GM12878 (cell line): ENCODE measurements around the gene CREBBP. TPM values are rescaled to one million over a fixed set of nuclear protein-coding genes. Genes with fewer than 3 reads are reported as not detected.

Experiments
- STAT1 ChIP-seq: fragments of 450-650 bp; conservative IDR thresholded peaks from 2 replicates; pipeline ENCODE4 v1.6.1; 2014; ENCODE audit warnings: antibody characterized with exemption, mild to moderate bottlenecking
- polyA plus RNA-seq, 11 experiments: library from polyadenylated mRNA; depleted of rRNA in 4 of 11; unstranded in 6 of 11; stranded (reverse) in 5 of 11; fragments of >200 nt; fragmentation: Nextera tagmentation in 4 of 11; fragmentation: Illumina TruSeq in 1 of 11; extraction: Ambion mirVana in 4 of 11; extraction: Trizol in 1 of 11; gene quantifications; 1 replicate in 1 of 11; 2 replicates in 10 of 11; pipeline versions ENCODE4 v1.2.1 to v1.2.3, GENCODE V29; 2011 to 2016; ENCODE audit warnings: inconsistent platforms in 2 of 11, missing spikeins in 2 of 11, low read depth in 1 of 11
- total RNA-seq, 4 experiments: library from RNA; depleted of rRNA in 3 of 4; stranded (reverse); fragments of >200 nt in 3 of 4; fragmentation: Illumina TruSeq in 1 of 4; extraction: Trizol in 1 of 4; gene quantifications; 2 replicates each; pipeline versions ENCODE4 v1.2.1 to v1.2.3, GENCODE V29; 2013 to 2021
- TF ChIP-seq, protein P1 (sequence below): fragments of 450-650 bp; IDR thresholded peaks from 2 replicates; pipeline ENCODE4 v1.6.1; 2016; ENCODE audit warnings: mild to moderate bottlenecking, moderate library complexity, borderline replicate concordance
- TF ChIP-seq, protein P2 (sequence below): IDR thresholded peaks from 2 replicates; pipeline ENCODE4 v1.6.1; 2011; ENCODE audit warnings: borderline replicate concordance, low read depth, mild to moderate bottlenecking, moderate library complexity, mixed read lengths, low read length; ENCODE audit not compliant: insufficient read depth; ENCODE audit errors: extremely low read length

CREBBP gene
- total and polyA plus RNA-seq, 10 of the 15 experiments (the other 5 are each of a cell fraction or from before 2014, with no cell fraction given): 3.4 to 32.7 (median 7.9) TPM

DNA sequence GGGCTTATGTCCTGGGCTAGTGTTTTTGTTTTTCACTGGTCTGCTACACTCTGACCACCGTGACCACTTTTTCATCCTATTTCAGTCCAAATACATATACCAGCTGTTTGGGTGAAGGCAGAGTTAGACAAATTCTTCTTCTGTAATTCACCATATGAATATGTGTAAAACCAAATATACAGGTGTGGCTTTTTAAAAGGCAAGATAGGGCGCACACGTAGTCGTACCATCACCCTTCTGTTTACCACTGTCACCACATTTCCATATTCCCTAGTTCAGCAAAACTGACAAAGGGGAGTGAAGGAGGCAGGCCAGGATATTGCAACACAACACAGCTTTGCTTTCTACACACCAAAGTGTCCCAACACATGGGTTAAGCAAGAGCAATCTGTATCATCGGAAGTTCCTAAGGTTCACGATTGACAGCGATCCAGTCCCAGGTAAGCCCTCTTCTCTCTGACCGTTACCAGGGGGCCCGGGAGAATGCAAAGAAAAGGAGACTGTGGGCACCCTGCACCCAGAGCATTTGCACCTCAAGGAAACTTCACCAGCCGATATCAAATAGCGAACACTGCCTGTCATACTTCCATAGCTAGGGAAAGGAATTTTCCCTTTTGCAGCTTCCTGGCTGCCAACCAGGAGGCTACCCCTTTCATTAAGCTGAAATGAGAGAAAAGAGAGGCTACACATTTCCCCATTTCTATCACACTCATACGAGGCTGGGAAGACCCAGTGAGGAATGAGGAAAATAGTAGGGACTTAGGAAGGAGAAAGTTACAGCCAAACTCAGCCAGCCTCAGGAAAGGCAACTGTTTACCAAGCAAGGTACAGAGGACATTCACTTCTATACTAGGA lies 23.1 kb downstream of the CREBBP start (continued):
- TF ChIP-seq, protein P1, sequence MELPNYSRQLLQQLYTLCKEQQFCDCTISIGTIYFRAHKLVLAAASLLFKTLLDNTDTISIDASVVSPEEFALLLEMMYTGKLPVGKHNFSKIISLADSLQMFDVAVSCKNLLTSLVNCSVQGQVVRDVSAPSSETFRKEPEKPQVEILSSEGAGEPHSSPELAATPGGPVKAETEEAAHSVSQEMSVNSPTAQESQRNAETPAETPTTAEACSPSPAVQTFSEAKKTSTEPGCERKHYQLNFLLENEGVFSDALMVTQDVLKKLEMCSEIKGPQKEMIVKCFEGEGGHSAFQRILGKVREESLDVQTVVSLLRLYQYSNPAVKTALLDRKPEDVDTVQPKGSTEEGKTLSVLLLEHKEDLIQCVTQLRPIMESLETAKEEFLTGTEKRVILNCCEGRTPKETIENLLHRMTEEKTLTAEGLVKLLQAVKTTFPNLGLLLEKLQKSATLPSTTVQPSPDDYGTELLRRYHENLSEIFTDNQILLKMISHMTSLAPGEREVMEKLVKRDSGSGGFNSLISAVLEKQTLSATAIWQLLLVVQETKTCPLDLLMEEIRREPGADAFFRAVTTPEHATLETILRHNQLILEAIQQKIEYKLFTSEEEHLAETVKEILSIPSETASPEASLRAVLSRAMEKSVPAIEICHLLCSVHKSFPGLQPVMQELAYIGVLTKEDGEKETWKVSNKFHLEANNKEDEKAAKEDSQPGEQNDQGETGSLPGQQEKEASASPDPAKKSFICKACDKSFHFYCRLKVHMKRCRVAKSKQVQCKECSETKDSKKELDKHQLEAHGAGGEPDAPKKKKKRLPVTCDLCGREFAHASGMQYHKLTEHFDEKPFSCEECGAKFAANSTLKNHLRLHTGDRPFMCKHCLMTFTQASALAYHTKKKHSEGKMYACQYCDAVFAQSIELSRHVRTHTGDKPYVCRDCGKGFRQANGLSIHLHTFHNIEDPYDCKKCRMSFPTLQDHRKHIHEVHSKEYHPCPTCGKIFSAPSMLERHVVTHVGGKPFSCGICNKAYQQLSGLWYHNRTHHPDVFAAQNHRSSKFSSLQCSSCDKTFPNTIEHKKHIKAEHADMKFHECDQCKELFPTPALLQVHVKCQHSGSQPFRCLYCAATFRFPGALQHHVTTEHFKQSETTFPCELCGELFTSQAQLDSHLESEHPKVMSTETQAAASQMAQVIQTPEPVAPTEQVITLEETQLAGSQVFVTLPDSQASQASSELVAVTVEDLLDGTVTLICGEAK: no peak
- TF ChIP-seq STAT1: no peak
- TF ChIP-seq, protein P2, sequence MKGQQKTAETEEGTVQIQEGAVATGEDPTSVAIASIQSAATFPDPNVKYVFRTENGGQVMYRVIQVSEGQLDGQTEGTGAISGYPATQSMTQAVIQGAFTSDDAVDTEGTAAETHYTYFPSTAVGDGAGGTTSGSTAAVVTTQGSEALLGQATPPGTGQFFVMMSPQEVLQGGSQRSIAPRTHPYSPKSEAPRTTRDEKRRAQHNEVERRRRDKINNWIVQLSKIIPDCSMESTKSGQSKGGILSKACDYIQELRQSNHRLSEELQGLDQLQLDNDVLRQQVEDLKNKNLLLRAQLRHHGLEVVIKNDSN: no peak
